ENCODE data around the gene TNS3.

DNA sequence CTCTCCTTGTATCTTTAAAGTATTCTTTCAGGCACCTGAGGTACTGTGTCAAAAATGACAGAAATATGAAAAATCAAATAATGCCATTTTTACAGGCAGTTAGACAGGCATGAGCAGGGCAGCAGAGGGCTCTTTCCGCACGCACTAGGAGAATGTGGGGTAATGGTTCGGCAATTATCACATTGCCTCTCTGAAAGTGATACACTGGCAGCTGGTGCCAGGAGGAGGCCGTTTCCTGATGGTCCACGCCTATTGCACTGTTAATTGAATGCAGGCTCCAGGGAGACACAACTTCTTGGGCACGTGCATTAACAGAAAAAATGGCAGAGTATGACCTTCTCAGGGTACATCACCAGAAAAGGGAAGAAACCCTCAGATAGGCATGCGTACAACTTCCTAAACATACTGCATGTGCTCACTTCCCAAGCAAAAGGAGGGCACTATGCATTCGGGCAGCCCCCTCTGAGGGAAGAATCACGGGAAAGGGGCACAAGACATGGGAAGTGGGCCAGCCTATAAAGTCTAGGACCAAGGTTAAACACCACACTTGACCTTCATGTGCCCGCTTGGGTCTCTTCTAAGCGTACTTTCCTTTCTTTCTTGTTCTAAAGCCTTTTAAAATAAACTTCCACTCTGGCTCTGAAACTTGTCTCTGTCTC lies 161.7 kb downstream of the TNS3 start:
- TF ChIP-seq EZH2 (IDR thresholded peaks at IDR 0.05; ENCODE audit: borderline replicate concordance, insufficient read depth, low read depth, low read length, poor library complexity, severe bottlenecking): no peak
- TF ChIP-seq, protein P1, sequence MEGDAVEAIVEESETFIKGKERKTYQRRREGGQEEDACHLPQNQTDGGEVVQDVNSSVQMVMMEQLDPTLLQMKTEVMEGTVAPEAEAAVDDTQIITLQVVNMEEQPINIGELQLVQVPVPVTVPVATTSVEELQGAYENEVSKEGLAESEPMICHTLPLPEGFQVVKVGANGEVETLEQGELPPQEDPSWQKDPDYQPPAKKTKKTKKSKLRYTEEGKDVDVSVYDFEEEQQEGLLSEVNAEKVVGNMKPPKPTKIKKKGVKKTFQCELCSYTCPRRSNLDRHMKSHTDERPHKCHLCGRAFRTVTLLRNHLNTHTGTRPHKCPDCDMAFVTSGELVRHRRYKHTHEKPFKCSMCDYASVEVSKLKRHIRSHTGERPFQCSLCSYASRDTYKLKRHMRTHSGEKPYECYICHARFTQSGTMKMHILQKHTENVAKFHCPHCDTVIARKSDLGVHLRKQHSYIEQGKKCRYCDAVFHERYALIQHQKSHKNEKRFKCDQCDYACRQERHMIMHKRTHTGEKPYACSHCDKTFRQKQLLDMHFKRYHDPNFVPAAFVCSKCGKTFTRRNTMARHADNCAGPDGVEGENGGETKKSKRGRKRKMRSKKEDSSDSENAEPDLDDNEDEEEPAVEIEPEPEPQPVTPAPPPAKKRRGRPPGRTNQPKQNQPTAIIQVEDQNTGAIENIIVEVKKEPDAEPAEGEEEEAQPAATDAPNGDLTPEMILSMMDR (IDR thresholded peaks at IDR 0.05): no peak

Measured in B cell (primary cell).